HEK293T (cell line): ENCODE data around the gene RBM46.
"Not testable (repeated sequence)": the region's sequence is repeated elsewhere in the genome, so short reads cannot be mapped to it uniquely, and the experiment has no call there.

Source experiments
- CTCF ChIA-PET: fragments of 350-600 bp; formaldehyde crosslinking; extraction: SDS; loops from one replicate; lab custom pipeline; 2021; ENCODE audit warnings: antibody characterized with exemption, inconsistent platforms; lab: Yijun Ruan, JAX
- POLR2A ChIA-PET: fragments of 350-600 bp; formaldehyde crosslinking; extraction: SDS; loops from one replicate; lab custom pipeline; 2020; ENCODE audit warnings: antibody characterized with exemption, inconsistent platforms; lab: Yijun Ruan, JAX
- DNase-seq: peaks from one replicate; pipeline ENCODE4 v3.0.0; 2012; ENCODE audit warnings: mixed read lengths; ENCODE audit errors: extremely low spot score
- ARNT ChIP-seq: fragments of 450-650 bp; IDR thresholded peaks from 2 replicates; pipeline ENCODE4 v1.6.1; 2017; ENCODE audit warnings: mild to moderate bottlenecking
- BHLHE40 ChIP-seq: fragments of 450-650 bp; IDR thresholded peaks from 2 replicates; pipeline ENCODE4 v1.6.1; 2016; ENCODE audit warnings: mild to moderate bottlenecking, moderate library complexity, borderline replicate concordance
- CTBP1 ChIP-seq: fragments of 450-650 bp; IDR thresholded peaks from 2 replicates; pipeline ENCODE4 v1.6.1; 2016; ENCODE audit warnings: borderline replicate concordance
- ELF4 ChIP-seq: fragments of 450-650 bp; IDR thresholded peaks from 2 replicates; pipeline ENCODE4 v1.6.1; 2017; ENCODE audit warnings: antibody characterized with exemption
- FOXA1 ChIP-seq: fragments of 450-650 bp; IDR thresholded peaks from 2 replicates; pipeline ENCODE4 v1.6.1; 2016; ENCODE audit warnings: mild to moderate bottlenecking
- FOXK2 ChIP-seq: fragments of 450-650 bp; IDR thresholded peaks from 2 replicates; pipeline ENCODE4 v1.6.1; 2016; ENCODE audit warnings: mild to moderate bottlenecking
- FOXM1 ChIP-seq: fragments of 450-650 bp; IDR thresholded peaks from 2 replicates; pipeline ENCODE4 v1.6.1; 2017; ENCODE audit warnings: mild to moderate bottlenecking, borderline replicate concordance
- HDGF ChIP-seq: fragments of 450-650 bp; IDR thresholded peaks from 2 replicates; pipeline ENCODE4 v1.6.1; 2017; ENCODE audit warnings: antibody characterized with exemption, borderline replicate concordance
- L3MBTL2 ChIP-seq: fragments of 450-650 bp; conservative IDR thresholded peaks from 2 replicates; pipeline ENCODE4 v1.6.1; 2016; ENCODE audit warnings: mild to moderate bottlenecking
- LEF1 ChIP-seq: fragments of 450-650 bp; IDR thresholded peaks from 2 replicates; pipeline ENCODE4 v1.6.1; 2017; ENCODE audit warnings: mild to moderate bottlenecking, borderline replicate concordance
- NFRKB ChIP-seq: fragments of 450-650 bp; IDR thresholded peaks from 2 replicates; pipeline ENCODE4 v1.6.1; 2016; ENCODE audit warnings: mild to moderate bottlenecking, moderate library complexity
- SP1 ChIP-seq: fragments of 450-650 bp; IDR thresholded peaks from 2 replicates; pipeline ENCODE4 v1.6.1; 2017
- SUZ12 ChIP-seq: fragments of 450-650 bp; IDR thresholded peaks from 2 replicates; pipeline ENCODE4 v1.6.1; 2016; ENCODE audit warnings: mild to moderate bottlenecking
- TARDBP ChIP-seq: fragments of 450-650 bp; IDR thresholded peaks from 2 replicates; pipeline ENCODE4 v1.6.1; 2016
- ZNF384 ChIP-seq: fragments of 450-650 bp; IDR thresholded peaks from 2 replicates; pipeline ENCODE4 v1.6.1; 2016
- TF ChIP-seq, protein P1 (sequence below): fragments of 450-650 bp; IDR thresholded peaks from 2 replicates; pipeline ENCODE4 v1.6.1; 2016

RBM46 gene

DNA sequence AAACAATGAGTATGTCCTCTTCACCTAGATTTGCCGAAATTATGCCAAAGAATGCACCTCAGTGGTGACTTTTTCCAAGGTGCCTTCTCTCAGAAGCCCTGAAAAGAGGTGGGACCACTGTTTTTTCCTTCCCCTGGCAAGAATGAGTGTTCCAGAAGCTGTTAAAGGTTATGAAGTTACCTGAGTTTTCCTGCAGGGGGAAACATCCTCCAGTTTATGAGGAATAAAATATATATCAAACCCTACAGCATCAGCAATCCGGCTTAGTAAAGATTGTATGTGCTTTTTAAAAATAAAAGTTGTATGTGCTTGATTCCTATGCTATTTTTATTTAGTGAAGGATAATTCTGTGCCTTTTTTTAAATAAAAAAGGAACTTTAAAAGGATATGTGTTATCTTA, 73.3 kb downstream of the RBM46 start:
- DNase-seq, result peak; percentile 9
- ChIA-PET POLR2A (no interaction called here), CTCF (no interaction called here)
- TF ChIP-seq LEF1 (no peak), FOXM1 (no peak), SUZ12 (no peak), FOXK2 (no peak), L3MBTL2 (no peak), HDGF (no peak), TARDBP (no peak), CTBP1 (no peak), ZNF384 (no peak), ARNT (no peak), ELF4 (no peak), NFRKB (no peak), BHLHE40 (no peak)
- TF ChIP-seq, protein P1, sequence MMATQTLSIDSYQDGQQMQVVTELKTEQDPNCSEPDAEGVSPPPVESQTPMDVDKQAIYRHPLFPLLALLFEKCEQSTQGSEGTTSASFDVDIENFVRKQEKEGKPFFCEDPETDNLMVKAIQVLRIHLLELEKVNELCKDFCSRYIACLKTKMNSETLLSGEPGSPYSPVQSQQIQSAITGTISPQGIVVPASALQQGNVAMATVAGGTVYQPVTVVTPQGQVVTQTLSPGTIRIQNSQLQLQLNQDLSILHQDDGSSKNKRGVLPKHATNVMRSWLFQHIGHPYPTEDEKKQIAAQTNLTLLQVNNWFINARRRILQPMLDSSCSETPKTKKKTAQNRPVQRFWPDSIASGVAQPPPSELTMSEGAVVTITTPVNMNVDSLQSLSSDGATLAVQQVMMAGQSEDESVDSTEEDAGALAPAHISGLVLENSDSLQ, result no peak

GRCh38 chr4:154858166-154858565, 77.1 kb downstream of the RBM46 start:
- no peak for DNase-seq
- TF ChIP-seq SP1 (no peak), CTBP1 (no peak), FOXK2 (no peak)
- POLR2A ChIA-PET, result no interaction called here
- CTCF ChIA-PET, result interaction anchor here (0.6 kb wide), 1 partner anchor 115 kb away, joined by 3 read pairs; the partner anchor contains the start of gene LRAT

- TF ChIP-seq FOXM1, result no peak
- TF ChIP-seq, protein P1, result no peak
- no peak for TF ChIP-seq ARNT
- no peak for TF ChIP-seq ELF4
- TF ChIP-seq SUZ12, result no peak
- no peak for TF ChIP-seq HDGF
- TF ChIP-seq NFRKB, result no peak
- no peak for TF ChIP-seq SP1
- TF ChIP-seq TARDBP, result no peak
- TF ChIP-seq L3MBTL2, result no peak
- no peak for TF ChIP-seq LEF1
- TF ChIP-seq FOXK2, result no peak
- TF ChIP-seq FOXA1, result no peak
- CTCF ChIA-PET, result interaction anchor here (0.7 kb wide), 1 partner anchor 38 kb away, joined by 3 read pairs; no protein-coding TSS in a partner anchor
- no peak for DNase-seq
- POLR2A ChIA-PET, result no interaction called here
These were observed 87.5 kb downstream of the RBM46 start for GRCh38 chr4:154868414-154869194.

GRCh38 chr4:154869301-154869700, 88.2 kb downstream of the RBM46 start:
- TF ChIP-seq, protein P1, result no peak
- TF ChIP-seq TARDBP (no peak), ARNT (no peak), SP1 (no peak), BHLHE40 (no peak), LEF1 (no peak), L3MBTL2 (no peak), ZNF384 (no peak), FOXA1 (no peak), NFRKB (no peak), CTBP1 (no peak), HDGF (no peak)
- ChIA-PET POLR2A (no interaction called here), CTCF (interaction anchor here (0.6 kb wide), 2 partner anchors 46 to 231 kb away, joined by 3 to 12 read pairs; no protein-coding TSS in a partner anchor)
- no peak for DNase-seq

DNA sequence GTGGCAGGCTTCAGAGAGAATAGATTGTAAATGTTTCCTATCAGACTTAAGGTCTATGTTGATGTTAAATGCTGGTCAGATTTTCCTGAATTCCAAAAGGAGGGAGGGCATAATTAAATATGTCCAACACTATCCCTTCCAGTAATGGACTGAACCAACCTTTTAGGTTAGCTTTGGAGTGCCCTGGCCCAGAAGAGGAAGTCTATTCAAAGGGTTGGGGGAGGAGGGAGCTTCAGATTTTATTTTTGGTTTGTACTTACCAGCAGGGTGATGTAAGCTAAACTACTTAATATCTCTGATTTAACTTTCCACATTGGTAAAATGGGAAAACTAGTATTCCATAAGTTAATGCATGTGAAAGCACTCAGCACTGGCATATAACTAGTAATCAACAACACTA, 91.1 kb downstream of the RBM46 start:
- ChIA-PET CTCF (no interaction called here), POLR2A (no interaction called here)
- DNase-seq, result no peak
- no peak for TF ChIP-seq ELF4
- no peak for TF ChIP-seq FOXK2
- TF ChIP-seq LEF1, result no peak
- TF ChIP-seq ARNT, result no peak
- TF ChIP-seq, protein P1, result no peak
- TF ChIP-seq SUZ12, result no peak
- TF ChIP-seq ZNF384, result no peak
- no peak for TF ChIP-seq BHLHE40
- TF ChIP-seq TARDBP, result no peak
- TF ChIP-seq CTBP1, result no peak

- CTCF ChIA-PET, DNase-seq, POLR2A ChIA-PET: not testable (repeated sequence)
These were observed 93.0 kb downstream of the RBM46 start for GRCh38 chr4:154874049-154874448.
